ENCODE measurements around the gene TNFRSF21. TPM values are rescaled to one million over a fixed set of nuclear protein-coding genes. Genes with fewer than 3 reads are reported as not detected.

Gene TNFRSF21
- total and polyA plus RNA-seq, 9 of the 15 experiments (the other 6 are each of a cell fraction or from before 2014, with no cell fraction given) = 0.63 to 5.7 (median 2.2) TPM

DNA sequence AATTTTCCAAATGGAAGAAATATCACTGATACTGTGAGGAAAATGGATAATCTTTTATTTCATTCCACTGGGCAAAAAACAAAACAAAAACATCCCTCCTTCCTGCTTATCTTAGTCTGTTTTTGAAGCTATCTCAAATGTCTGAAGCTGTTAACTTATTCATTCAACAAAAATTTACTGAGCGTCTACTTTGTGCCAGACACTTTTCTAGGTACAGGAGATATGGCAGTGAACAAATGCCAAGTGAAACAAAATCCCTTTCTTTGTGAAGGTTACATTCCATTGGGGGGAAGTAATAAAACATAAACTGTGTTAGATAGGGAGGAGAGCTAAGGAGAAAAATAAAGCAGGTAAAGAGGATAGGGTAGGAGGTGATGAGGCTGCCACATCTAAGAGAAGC is 47.5 kb downstream of the TNFRSF21 start:
- no peaks in the 10 kb centered on the region for H3K9me1 ChIP-seq (ENCODE audit: control insufficient read depth, insufficient read depth, low read length)
- DNase-seq (ENCODE audit: extremely low read depth in 1 of 4, low spot score in 3 of 4) (no peak), ATAC-seq (no peak), FAIRE-seq (no peak)
- no peak overlapping the region for H3K4me2 ChIP-seq (ENCODE audit: insufficient read depth, low read length)
- intact Hi-C loops (cut with micrococcal nuclease) (no loop called here), in situ Hi-C loops (cut with MboI) (no loop called here)
- H2AFZ ChIP-seq (ENCODE audit: low read depth, low read length) = no peak overlapping the region
- H4K20me1 ChIP-seq (replicated peaks; ENCODE audit: control insufficient read depth, insufficient read depth, low read length) = no peaks in the 10 kb centered on the region
- no peaks in the 10 kb centered on the region for H3K79me2 ChIP-seq (ENCODE audit: control insufficient read depth, insufficient read depth, low read length)
- CTCF ChIA-PET (ENCODE audit: low intra/inter-chr PET ratio) = no interaction called here
- H3K27ac ChIP-seq (ENCODE audit: extremely low read depth, low read depth, low read length) = no peak overlapping the region
- H3K4me1 ChIP-seq (replicated peaks in 1 of 2; ENCODE audit: control insufficient read depth in 2 of 2, insufficient read depth in 2 of 2, low read length in 2 of 2) = no peaks in the 10 kb centered on the region
- H3K27me3 ChIP-seq (ENCODE audit: control insufficient read depth in 2 of 2, insufficient read depth in 2 of 2, low read length in 2 of 2) = no peaks in the 10 kb centered on the region; a peak in 1 of 5 replicates
- POLR2A ChIA-PET = interaction anchor here (0.7 to 1.5 kb wide), 2 partner anchors 9 to 11 kb away, joined by 4 to 6 read pairs; no protein-coding TSS in a partner anchor
- no peak overlapping the region for H3K9ac ChIP-seq (ENCODE audit: insufficient read depth in 1 of 2, low read depth in 2 of 2, low read length in 2 of 2)
- BruUV-seq (replicated peaks) = no TSS peak
- 30% methylated on average over 1 of the region's 1 CpG for WGBS (ENCODE audit: insufficient coverage, low coverage, missing lambda C conversion rate)
- no peaks in the 10 kb centered on the region for H3K9me3 ChIP-seq (replicated peaks; ENCODE audit: control insufficient read depth, insufficient read depth, low read depth, low read length)
- no peaks in the 10 kb centered on the region for H3K36me3 ChIP-seq (ENCODE audit: control insufficient read depth, insufficient read depth, low read length)
- H3K4me3 ChIP-seq = no peak overlapping the region
- TF ChIP-seq, protein P1, sequence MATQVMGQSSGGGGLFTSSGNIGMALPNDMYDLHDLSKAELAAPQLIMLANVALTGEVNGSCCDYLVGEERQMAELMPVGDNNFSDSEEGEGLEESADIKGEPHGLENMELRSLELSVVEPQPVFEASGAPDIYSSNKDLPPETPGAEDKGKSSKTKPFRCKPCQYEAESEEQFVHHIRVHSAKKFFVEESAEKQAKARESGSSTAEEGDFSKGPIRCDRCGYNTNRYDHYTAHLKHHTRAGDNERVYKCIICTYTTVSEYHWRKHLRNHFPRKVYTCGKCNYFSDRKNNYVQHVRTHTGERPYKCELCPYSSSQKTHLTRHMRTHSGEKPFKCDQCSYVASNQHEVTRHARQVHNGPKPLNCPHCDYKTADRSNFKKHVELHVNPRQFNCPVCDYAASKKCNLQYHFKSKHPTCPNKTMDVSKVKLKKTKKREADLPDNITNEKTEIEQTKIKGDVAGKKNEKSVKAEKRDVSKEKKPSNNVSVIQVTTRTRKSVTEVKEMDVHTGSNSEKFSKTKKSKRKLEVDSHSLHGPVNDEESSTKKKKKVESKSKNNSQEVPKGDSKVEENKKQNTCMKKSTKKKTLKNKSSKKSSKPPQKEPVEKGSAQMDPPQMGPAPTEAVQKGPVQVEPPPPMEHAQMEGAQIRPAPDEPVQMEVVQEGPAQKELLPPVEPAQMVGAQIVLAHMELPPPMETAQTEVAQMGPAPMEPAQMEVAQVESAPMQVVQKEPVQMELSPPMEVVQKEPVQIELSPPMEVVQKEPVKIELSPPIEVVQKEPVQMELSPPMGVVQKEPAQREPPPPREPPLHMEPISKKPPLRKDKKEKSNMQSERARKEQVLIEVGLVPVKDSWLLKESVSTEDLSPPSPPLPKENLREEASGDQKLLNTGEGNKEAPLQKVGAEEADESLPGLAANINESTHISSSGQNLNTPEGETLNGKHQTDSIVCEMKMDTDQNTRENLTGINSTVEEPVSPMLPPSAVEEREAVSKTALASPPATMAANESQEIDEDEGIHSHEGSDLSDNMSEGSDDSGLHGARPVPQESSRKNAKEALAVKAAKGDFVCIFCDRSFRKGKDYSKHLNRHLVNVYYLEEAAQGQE (IDR thresholded peaks at IDR 0.05; ENCODE audit: borderline replicate concordance) = no peak
- TF ChIP-seq, protein P1 (CRISPR knock-in tag; IDR thresholded peaks at IDR 0.05; ENCODE audit: low read depth) = no peak
- TF ChIP-seq, protein P2, sequence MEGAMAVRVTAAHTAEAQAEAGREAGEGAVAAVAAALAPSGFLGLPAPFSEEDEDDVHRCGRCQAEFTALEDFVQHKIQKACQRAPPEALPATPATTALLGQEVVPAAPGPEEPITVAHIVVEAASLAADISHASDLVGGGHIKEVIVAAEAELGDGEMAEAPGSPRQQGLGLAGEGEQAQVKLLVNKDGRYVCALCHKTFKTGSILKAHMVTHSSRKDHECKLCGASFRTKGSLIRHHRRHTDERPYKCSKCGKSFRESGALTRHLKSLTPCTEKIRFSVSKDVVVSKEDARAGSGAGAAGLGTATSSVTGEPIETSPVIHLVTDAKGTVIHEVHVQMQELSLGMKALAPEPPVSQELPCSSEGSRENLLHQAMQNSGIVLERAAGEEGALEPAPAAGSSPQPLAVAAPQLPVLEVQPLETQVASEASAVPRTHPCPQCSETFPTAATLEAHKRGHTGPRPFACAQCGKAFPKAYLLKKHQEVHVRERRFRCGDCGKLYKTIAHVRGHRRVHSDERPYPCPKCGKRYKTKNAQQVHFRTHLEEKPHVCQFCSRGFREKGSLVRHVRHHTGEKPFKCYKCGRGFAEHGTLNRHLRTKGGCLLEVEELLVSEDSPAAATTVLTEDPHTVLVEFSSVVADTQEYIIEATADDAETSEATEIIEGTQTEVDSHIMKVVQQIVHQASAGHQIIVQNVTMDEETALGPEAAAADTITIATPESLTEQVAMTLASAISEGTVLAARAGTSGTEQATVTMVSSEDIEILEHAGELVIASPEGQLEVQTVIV (CRISPR knock-in tag; IDR thresholded peaks at IDR 0.05; ENCODE audit: borderline replicate concordance) = no peak
- TF ChIP-seq MED1 (CRISPR knock-in tag; IDR thresholded peaks at IDR 0.05; ENCODE audit: borderline replicate concordance) = no peak
- no peak for TF ChIP-seq NEUROD1 (IDR thresholded peaks at IDR 0.05; ENCODE audit: borderline replicate concordance, low read depth, low read length, partially characterized antibody)
- no peak for TF ChIP-seq HMG20B (CRISPR knock-in tag; IDR thresholded peaks at IDR 0.05)
- TF ChIP-seq ZNF583 (CRISPR knock-in tag; IDR thresholded peaks at IDR 0.05) = no peak
- no peak for TF ChIP-seq ZNF586 (CRISPR knock-in tag; conservative IDR thresholded peaks at IDR 0.05)
- no peak for TF ChIP-seq BRD4 (IDR thresholded peaks at IDR 0.05)
- TF ChIP-seq ZNF184 (CRISPR knock-in tag; IDR thresholded peaks at IDR 0.05) = no peak
- no peak for TF ChIP-seq ARHGAP35 (IDR thresholded peaks at IDR 0.05; ENCODE audit: partially characterized antibody)
- no peak for TF ChIP-seq ESRRB (CRISPR knock-in tag; IDR thresholded peaks at IDR 0.05; ENCODE audit: borderline replicate concordance)
- no peak for TF ChIP-seq HMG20A (CRISPR knock-in tag; conservative IDR thresholded peaks at IDR 0.05)
- TF ChIP-seq ZNF175 (CRISPR knock-in tag; IDR thresholded peaks at IDR 0.05; ENCODE audit: low read depth) = no peak
